H1 (cell line): Measurements from ENCODE around the gene PANX1. TPM values are rescaled to one million over a fixed set of nuclear protein-coding genes. Genes with fewer than 3 reads are reported as not detected.

ENCODE experiments used
- CTCF ChIA-PET: fragments of 300-600 bp; sonication (Branson Sonifier 250); formaldehyde crosslinking; loops from one replicate; lab custom pipeline; 2021; ENCODE audit not compliant: partially characterized antibody; lab: Charles Lee
- POLR2A ChIA-PET: fragments of 300-600 bp; sonication (Branson Sonifier 250); formaldehyde crosslinking; loops from one replicate; lab custom pipeline; 2021; ENCODE audit warnings: inconsistent platforms; ENCODE audit not compliant: partially characterized antibody; lab: Charles Lee
- DNase-seq, 2 experiments: peaks; one replicate each; pipeline versions ENCODE4 v3.0.0 to v3.0.0-alpha.2; 2010 to 2022; ENCODE audit warnings: low spot score in 2 of 2, low read depth in 1 of 2, mixed read lengths in 1 of 2
- FAIRE-seq: peaks from 2 replicates; lab custom pipeline; 2011; peaks lifted over from hg19 to GRCh38; lab: Jason Lieb, UNC
- H2AFZ ChIP-seq: 2 replicates; pipeline ENCODE4 v1.8.1; 2012; ENCODE audit warnings: low read length, inconsistent platforms
- H2AK5ac ChIP-seq: 2 replicates; pipeline ENCODE4 v1.6.1; 2013; ENCODE audit warnings: low read depth, low read length
- H2BK120ac ChIP-seq: replicated peaks from 2 replicates; pipeline ENCODE3; 2013; ENCODE audit warnings: low read depth, low read length, inconsistent platforms
- H2BK12ac ChIP-seq: 2 replicates; pipeline ENCODE4 v1.6.1; 2013; ENCODE audit warnings: low read depth, low read length
- H2BK15ac ChIP-seq: 2 replicates; pipeline ENCODE4 v1.6.1; 2013; ENCODE audit warnings: low read length
- H2BK20ac ChIP-seq: 2 replicates; pipeline ENCODE4 v1.6.1; 2013; ENCODE audit warnings: low read length
- H2BK5ac ChIP-seq: 2 replicates; pipeline ENCODE4 v1.6.1; 2013; ENCODE audit warnings: low read depth, low read length
- H3K14ac ChIP-seq: 2 replicates; pipeline ENCODE4 v1.6.1; 2013; ENCODE audit warnings: inconsistent platforms; ENCODE audit not compliant: insufficient read length
- H3K18ac ChIP-seq: 2 replicates; pipeline ENCODE4 v1.6.1; 2013; ENCODE audit warnings: low read length; ENCODE audit errors: extremely low read depth
- H3K23ac ChIP-seq: 2 replicates; pipeline ENCODE4 v1.6.1; 2013; ENCODE audit warnings: inconsistent platforms; ENCODE audit not compliant: insufficient read length
- H3K23me2 ChIP-seq: 2 replicates; pipeline ENCODE4 v1.6.1; 2013; ENCODE audit warnings: low read depth, low read length
- H3K27ac ChIP-seq: 2 replicates; pipeline ENCODE4 v1.6.1; 2011; ENCODE audit warnings: low read depth, low read length, inconsistent platforms
- H3K27me3 ChIP-seq, 4 experiments: replicated peaks in 1 of 4; 1 replicate in 1 of 4; 2 replicates in 3 of 4; pipeline versions ENCODE4 v1.6.1 to v1.8.1; 2011 to 2013; ENCODE audit warnings: low read length in 3 of 4, mild to moderate bottlenecking in 3 of 4, inconsistent platforms in 2 of 4, mixed read lengths in 2 of 4, moderate library complexity in 1 of 4; ENCODE audit not compliant: control insufficient read depth in 3 of 4, insufficient read depth in 3 of 4; ENCODE audit errors: extremely low read depth in 1 of 4
- H3K36me3 ChIP-seq, 4 experiments: 2 replicates each; pipeline versions ENCODE4 v1.6.1 to v1.8.1; 2011 to 2013; ENCODE audit warnings: mild to moderate bottlenecking in 4 of 4, low read length in 3 of 4, moderate library complexity in 2 of 4, control low read depth in 1 of 4, inconsistent platforms in 1 of 4; ENCODE audit not compliant: insufficient read depth in 4 of 4, control insufficient read depth in 2 of 4
- H3K4ac ChIP-seq: replicated peaks from 2 replicates; pipeline ENCODE3; 2013; ENCODE audit warnings: low read length, low read depth, mixed read lengths, inconsistent platforms; ENCODE audit not compliant: insufficient read length
- H3K4me1 ChIP-seq, 4 experiments: replicated peaks in 1 of 4; 1 replicate in 1 of 4; 2 replicates in 3 of 4; pipeline versions ENCODE4 v1.6.1 to v1.8.1; 2011 to 2013; ENCODE audit warnings: low read length in 3 of 4, inconsistent platforms in 2 of 4, mixed read lengths in 1 of 4; ENCODE audit not compliant: insufficient read depth in 4 of 4, control insufficient read depth in 3 of 4
- H3K4me2 ChIP-seq, 2 experiments: 2 replicates each; pipeline versions ENCODE4 v1.6.1 to v1.8.1; 2011 to 2013; ENCODE audit warnings: low read depth in 2 of 2, low read length in 2 of 2, control low read depth in 1 of 2, inconsistent platforms in 1 of 2, mild to moderate bottlenecking in 1 of 2; ENCODE audit not compliant: insufficient read depth in 1 of 2
- H3K4me3 ChIP-seq, 4 experiments: fragments of 200-600, 300-600 bp in 1 of 4; sonication (generic), shearing (Covaris generic), sonication (Bioruptor Twin) in 1 of 4; 2 replicates each; pipeline versions ENCODE4 v1.5.1 to v1.8.1; 2011 to 2016; ENCODE audit warnings: low read length in 4 of 4, low read depth in 3 of 4, control low read depth in 2 of 4, inconsistent platforms in 2 of 4, mild to moderate bottlenecking in 2 of 4, mixed read lengths in 1 of 4, moderate library complexity in 1 of 4; ENCODE audit not compliant: insufficient read depth in 2 of 4; ENCODE audit errors: extremely low read depth in 1 of 4
- H3K56ac ChIP-seq: replicated peaks from 2 replicates; pipeline ENCODE3; 2013; ENCODE audit warnings: low read depth, mild to moderate bottlenecking, mixed read lengths, low read length, inconsistent platforms; ENCODE audit not compliant: insufficient read length
- H3K79me1 ChIP-seq: 2 replicates; pipeline ENCODE4 v1.6.1; 2013; ENCODE audit warnings: low read depth, low read length, control low read depth
- H3K79me2 ChIP-seq, 2 experiments: 2 replicates each; pipeline versions ENCODE4 v1.6.1 to v1.8.1; 2012 to 2013; ENCODE audit warnings: low read length in 2 of 2, mild to moderate bottlenecking in 2 of 2, inconsistent platforms in 1 of 2; ENCODE audit not compliant: insufficient read depth in 2 of 2, control insufficient read depth in 1 of 2
- H3K9ac ChIP-seq, 4 experiments: replicated peaks in 1 of 4; 1 replicate in 1 of 4; 2 replicates in 3 of 4; pipeline versions ENCODE4 v1.6.1 to v1.8.1; 2011 to 2013; ENCODE audit warnings: low read depth in 3 of 4, low read length in 3 of 4, control low read depth in 2 of 4, mild to moderate bottlenecking in 2 of 4, moderate library complexity in 2 of 4, inconsistent platforms in 1 of 4; ENCODE audit errors: extremely low read depth in 1 of 4
- H3K9me3 ChIP-seq, 2 experiments: 2 replicates each; pipeline versions ENCODE4 v1.6.1 to v1.8.1; 2012 to 2013; ENCODE audit warnings: mild to moderate bottlenecking in 2 of 2, moderate library complexity in 2 of 2, control low read depth in 1 of 2, inconsistent platforms in 1 of 2, low read depth in 1 of 2, low read length in 1 of 2, mixed read lengths in 1 of 2; ENCODE audit not compliant: insufficient read depth in 2 of 2
- H4K20me1 ChIP-seq, 2 experiments: replicated peaks in 1 of 2; 2 replicates each; pipeline versions ENCODE3 to v1.8.1; 2011 to 2013; ENCODE audit warnings: inconsistent platforms in 2 of 2, low read length in 2 of 2, mild to moderate bottlenecking in 1 of 2; ENCODE audit not compliant: insufficient read depth in 2 of 2, control insufficient read depth in 1 of 2
- H4K5ac ChIP-seq: 2 replicates; pipeline ENCODE4 v1.6.1; 2013; ENCODE audit warnings: low read length, low read depth, mixed read lengths, inconsistent platforms; ENCODE audit not compliant: insufficient read length
- H4K8ac ChIP-seq: 2 replicates; pipeline ENCODE4 v1.8.0; 2013; ENCODE audit warnings: mild to moderate bottlenecking, moderate library complexity, low read length, inconsistent platforms; ENCODE audit not compliant: insufficient read depth; ENCODE audit errors: extremely low read depth
- H4K91ac ChIP-seq: replicated peaks from 2 replicates; pipeline ENCODE3; 2013; ENCODE audit warnings: low read length, mixed read lengths, inconsistent platforms; ENCODE audit not compliant: insufficient read length
- CBX8 ChIP-seq: fragments of 300-800, 300-1000 bp; sonication (generic); IDR thresholded peaks from 2 replicates; pipeline ENCODE4 v1.7.1; 2016; ENCODE audit warnings: low read depth, low read length, borderline replicate concordance
- CEBPB ChIP-seq: IDR thresholded peaks from 2 replicates; pipeline ENCODE4 v1.6.1; 2012; ENCODE audit warnings: low read depth, low read length
- CTCF ChIP-seq, 3 experiments: IDR thresholded peaks; 1 replicate in 2 of 3; 2 replicates in 1 of 3; pipeline versions ENCODE4 v1.5.1 to v1.6.1; 2011; ENCODE audit warnings: low read length in 3 of 3, mild to moderate bottlenecking in 3 of 3, inconsistent platforms in 2 of 3, low read depth in 1 of 3, moderate library complexity in 1 of 3; ENCODE audit not compliant: insufficient read depth in 1 of 3; ENCODE audit errors: control extremely low read depth in 1 of 3
- MAX ChIP-seq: IDR thresholded peaks from 2 replicates; pipeline ENCODE4 v1.6.1; 2012; ENCODE audit warnings: inconsistent platforms
- RAD21 ChIP-seq, 2 experiments: IDR thresholded peaks in 1 of 2; conservative IDR thresholded peaks in 1 of 2; 2 replicates each; pipeline ENCODE4 v1.6.1; 2011; ENCODE audit warnings: low read depth in 2 of 2, low read length in 2 of 2, improper control_type of control experiment in 1 of 2, inconsistent platforms in 1 of 2, mild to moderate bottlenecking in 1 of 2, moderate library complexity in 1 of 2
- RNF2 ChIP-seq: fragments of 200-900, 300-1000 bp; sonication (generic); IDR thresholded peaks from 2 replicates; pipeline ENCODE4 v1.7.1; 2016; ENCODE audit warnings: borderline replicate concordance, low read depth, mild to moderate bottlenecking, antibody characterized with exemption, low read length; ENCODE audit not compliant: poor library complexity, severe bottlenecking; ENCODE audit errors: missing control alignments
- SP2 ChIP-seq: IDR thresholded peaks from 2 replicates; pipeline ENCODE4 v1.6.1; 2012; ENCODE audit warnings: mild to moderate bottlenecking, low read length, inconsistent platforms
- whole genome bisulfite sequencing, 2 experiments: shearing (Covaris generic) in 1 of 2; methylation state at CpG; one replicate each; pipeline versions ENCODE4 v1.1.6 to v1.1.7; 2013 to 2015; ENCODE audit warnings: low lambda C conversion rate in 2 of 2, mixed read lengths in 2 of 2, inconsistent platforms in 1 of 2, low coverage in 1 of 2, missing lambda C conversion rate in 1 of 2; ENCODE audit not compliant: insufficient replicate concordance in 2 of 2, insufficient coverage in 1 of 2, insufficient read length in 1 of 2; ENCODE audit errors: extremely low coverage in 1 of 2, missing lambda C conversion rate in 1 of 2; 5-methylcytosine and 5-hydroxymethylcytosine counted together
- polyA plus RNA-seq, 7 experiments: library from polyadenylated mRNA; depleted of rRNA in 3 of 7; stranded (reverse) in 5 of 7; unstranded in 2 of 7; fragments of >200 nt in 5 of 7; fragments of 200-250 nt in 2 of 7; gene quantifications; 1 replicate in 5 of 7; 2 replicates in 1 of 7; 4 replicates in 1 of 7; pipeline versions ENCODE4 v1.2.1 to v1.2.3, GENCODE V29; 2011 to 2013; ENCODE audit warnings: missing spikeins in 2 of 7, mixed read lengths in 2 of 7
- total RNA-seq: library from RNA; stranded (reverse); fragmentation: NEBNext Ultra II Directional; extraction: Animal tissue kit (Norgen Biotek cat#: 25700); gene quantifications from 2 replicates; pipeline ENCODE4 v1.2.1, GENCODE V29; 2021

The PANX1 gene
- total and polyA plus RNA-seq, 2 of the 8 experiments (the other 6 are each of a cell fraction or from before 2014, with no cell fraction given) = 15.9 to 35.2 TPM

GRCh38 chr11:94150704-94151685, 22.4 kb downstream of the PANX1 start:
- no peak overlapping the region for H3K4ac ChIP-seq
- FAIRE-seq = no peak
- CTCF ChIA-PET = interaction anchor here (0.6 to 2.7 kb wide), 14 partner anchors 9 to 416 kb away, joined by 3 to 13 read pairs (median 4); partner anchors contain the start of gene PANX1
- H3K18ac ChIP-seq = no peak overlapping the region
- H2BK20ac ChIP-seq = no peak overlapping the region
- POLR2A ChIA-PET = interaction anchor here (0.6 to 4.6 kb wide), 4 partner anchors 13 to 231 kb away, joined by 3 to 17 read pairs (median 4); partner anchors contain the start of gene PANX1
- no peak overlapping the region for H4K5ac ChIP-seq
- no peak overlapping the region for H3K23ac ChIP-seq
- H3K4me2 ChIP-seq = no peak overlapping the region
- TF ChIP-seq CTCF (IDR thresholded peaks at IDR 0.05; ENCODE audit: control extremely low read depth in 1 of 3, insufficient read depth in 1 of 3, low read depth in 1 of 3, low read length in 3 of 3) (no peak), RAD21 (IDR thresholded peaks at IDR 0.05 in 1 of 2, conservative IDR thresholded peaks at IDR 0.05 in 1 of 2; ENCODE audit: low read depth in 2 of 2, low read length in 2 of 2) (no peak), CEBPB (no peak), CBX8 (no peak), MAX (no peak), SP2 (no peak), RNF2 (no peak)
- no peak overlapping the region for H3K56ac ChIP-seq
- no peak for DNase-seq
- no peak overlapping the region for H2AK5ac ChIP-seq
- H3K4me1 ChIP-seq = peaks cover 10 to 24% (median 18%) of the 10 kb centered on the region in 4 experiments
- H2BK12ac ChIP-seq = no peak overlapping the region
- no peaks in the 10 kb centered on the region for H3K9me3 ChIP-seq
- peaks cover 0 to 21% (median 8%) of the 10 kb centered on the region in 4 experiments; a peak in 5 of 8 replicates for H3K36me3 ChIP-seq
- peaks cover 32% of the 10 kb centered on the region for H3K79me1 ChIP-seq
- H4K91ac ChIP-seq = no peak overlapping the region
- no peak overlapping the region for H3K27ac ChIP-seq
- H3K4me3 ChIP-seq = no peak overlapping the region
- no peak overlapping the region for H4K8ac ChIP-seq
- H4K20me1 ChIP-seq = peaks cover 36 to 52% of the 10 kb centered on the region in 2 experiments
- peaks cover 50 to 96% of the 10 kb centered on the region in 2 experiments for H3K79me2 ChIP-seq
- no peak overlapping the region for H2AFZ ChIP-seq
- no peak overlapping the region for H2BK120ac ChIP-seq
- WGBS, 2 experiments = 83% methylated on average over 4 of the region's 4 CpGs; no CpG with 5 or more reads in 1 of the 2 experiments
- H3K23me2 ChIP-seq = no peaks in the 10 kb centered on the region
- no peak overlapping the region for H2BK5ac ChIP-seq
- H3K27me3 ChIP-seq = no peaks in the 10 kb centered on the region
- H3K9ac ChIP-seq = no peak overlapping the region
- no peak overlapping the region for H2BK15ac ChIP-seq
- H3K14ac ChIP-seq = no peak overlapping the region
